Nephron (organoid): ENCODE measurements around the gene RNH1.

ENCODE experiments used
- H3K27ac Mint-ChIP-seq, 3 experiments: 2 replicates each; pipeline ENCODE4 v1.8.0; 2020; ENCODE audit warnings: mixed read lengths in 3 of 3, mild to moderate bottlenecking in 2 of 3, moderate library complexity in 1 of 3
- H3K27me3 Mint-ChIP-seq: 2 replicates; pipeline ENCODE4 v1.8.0; 2021; ENCODE audit warnings: low read depth, mild to moderate bottlenecking, moderate library complexity, mixed read lengths
- H3K36me3 Mint-ChIP-seq: 2 replicates; pipeline ENCODE4 v1.8.0; 2020; ENCODE audit warnings: low read depth, mixed read lengths
- H3K4me1 Mint-ChIP-seq: 2 replicates; pipeline ENCODE4 v1.8.0; 2020; ENCODE audit warnings: mixed read lengths
- H3K4me3 Mint-ChIP-seq, 3 experiments: 2 replicates each; pipeline ENCODE4 v1.8.0; 2020; ENCODE audit warnings: mild to moderate bottlenecking in 3 of 3, mixed read lengths in 3 of 3, moderate library complexity in 2 of 3
- H3K9me3 Mint-ChIP-seq: 2 replicates; pipeline ENCODE4 v1.8.0; 2020; ENCODE audit warnings: mixed read lengths
- CTCF ChIP-seq, 3 experiments: fragments of 200-600 bp; sonication (generic); IDR thresholded peaks; one replicate each; pipeline ENCODE4 v1.5.0; 2021; ENCODE audit warnings: antibody characterized with exemption in 3 of 3; ENCODE audit not compliant: unreplicated experiment in 3 of 3

Gene RNH1

DNA sequence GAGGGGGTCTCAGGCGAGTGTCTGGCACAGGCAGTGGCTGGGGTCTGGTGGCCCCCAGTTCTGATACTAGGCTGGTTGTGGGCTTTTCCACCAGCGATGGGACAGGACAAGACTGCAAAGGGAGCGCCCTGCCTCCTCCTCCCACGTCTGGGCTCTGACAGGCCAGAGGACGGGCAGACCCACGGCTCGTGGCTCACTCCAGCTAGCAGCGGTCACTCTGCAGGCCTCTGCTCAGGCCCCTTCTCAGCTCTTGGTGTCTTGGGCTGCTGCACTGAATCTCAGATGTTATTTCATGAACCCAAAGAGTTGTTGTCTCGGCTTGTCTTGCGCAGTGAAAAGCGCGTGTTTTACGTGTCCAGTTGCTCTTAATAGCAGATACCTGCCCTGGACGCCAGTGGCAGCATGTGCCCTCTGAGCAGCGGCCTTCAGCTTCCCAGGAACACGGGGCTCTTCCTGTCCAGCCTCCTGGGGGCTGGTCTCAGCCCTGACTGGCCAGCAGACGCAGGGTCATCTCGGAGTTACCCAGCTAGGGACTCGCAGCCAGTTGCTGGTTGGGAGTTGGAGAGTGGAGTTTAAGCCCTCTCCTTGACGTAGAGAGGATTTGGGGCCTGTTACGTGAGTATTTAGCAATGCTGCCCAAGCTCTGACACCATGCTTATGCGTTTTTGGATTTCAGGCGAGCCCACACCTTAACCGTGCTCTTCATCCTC lies 47.4 kb downstream of the RNH1 start:
- Mint-ChIP-seq H3K27ac (no peak overlapping the region), H3K4me3 (no peak overlapping the region), H3K36me3 (peaks cover 16% of the 10 kb centered on the region), H3K4me1 (peaks cover 12% of the 10 kb centered on the region), H3K9me3 (no peaks in the 10 kb centered on the region), H3K27me3 (no peaks in the 10 kb centered on the region)
- TF ChIP-seq CTCF (IDR thresholded peaks at IDR 0.05; ENCODE audit: unreplicated experiment in 3 of 3): no peak

DNA sequence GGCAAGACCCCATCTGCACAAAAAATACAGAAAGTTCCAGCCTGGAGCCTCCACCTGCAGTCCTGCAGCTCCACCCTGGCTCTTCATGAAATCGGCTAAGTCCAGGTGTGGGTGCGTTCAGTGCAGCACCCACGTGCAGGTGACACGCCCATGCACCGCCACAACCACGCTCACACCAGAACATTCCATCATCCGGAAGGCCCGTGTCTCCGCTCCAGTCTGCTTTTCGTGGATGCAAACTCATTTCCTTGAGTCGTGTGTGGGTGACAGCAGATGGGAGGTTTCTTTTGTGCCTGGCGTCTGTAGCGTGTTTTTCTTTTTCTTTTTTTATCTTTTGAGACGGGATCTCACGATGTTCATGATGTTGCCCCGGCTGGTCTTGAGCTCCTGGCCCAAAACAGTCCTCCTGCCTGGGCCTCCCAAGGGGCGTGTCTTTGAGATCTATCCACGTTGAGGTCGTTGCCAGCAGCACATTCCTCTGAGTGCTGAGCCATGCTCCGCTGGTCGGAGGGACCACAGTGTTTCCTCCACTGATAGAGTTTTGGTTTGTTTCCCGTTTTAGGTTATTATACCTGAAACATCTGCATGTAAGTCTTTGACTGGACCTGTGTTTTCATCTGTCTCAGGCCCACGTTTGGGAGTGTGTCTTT lies 49.8 kb downstream of the RNH1 start:
- TF ChIP-seq CTCF (IDR thresholded peaks at IDR 0.05; ENCODE audit: unreplicated experiment in 3 of 3): no peak
- Mint-ChIP-seq H3K4me1 (peaks cover 12% of the 10 kb centered on the region), H3K36me3 (peaks cover 27% of the 10 kb centered on the region), H3K27me3 (no peaks in the 10 kb centered on the region), H3K4me3 (no peak overlapping the region), H3K27ac (peak overlapping the region in 2 of 3 experiments; percentile 30 to 68), H3K9me3 (no peaks in the 10 kb centered on the region)

DNA sequence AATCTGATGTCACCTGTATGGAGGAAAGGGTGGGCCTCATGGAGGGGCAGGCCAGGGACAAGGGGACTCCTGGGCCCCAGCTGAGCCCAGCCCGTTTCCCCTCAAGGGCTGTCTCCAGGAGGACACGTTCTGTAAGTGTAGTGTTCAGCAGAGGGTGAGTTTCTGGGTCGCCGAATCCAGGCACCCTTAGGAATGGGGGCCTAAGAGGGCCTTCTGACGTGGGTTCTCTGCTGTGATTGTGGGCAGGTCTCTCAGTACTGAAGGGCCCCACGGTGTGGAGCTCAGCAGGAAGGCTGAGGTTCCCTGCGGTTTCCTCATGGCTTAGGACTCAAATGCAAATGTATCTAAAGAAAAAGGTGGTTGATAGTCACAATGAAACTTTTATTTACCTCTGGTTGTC lies 50.5 kb downstream of the RNH1 start:
- H3K9me3 Mint-ChIP-seq: no peaks in the 10 kb centered on the region
- no peaks in the 10 kb centered on the region for H3K27me3 Mint-ChIP-seq
- no peak overlapping the region for H3K27ac Mint-ChIP-seq
- H3K4me1 Mint-ChIP-seq: peaks cover 14% of the 10 kb centered on the region
- no peak for TF ChIP-seq CTCF (IDR thresholded peaks at IDR 0.05; ENCODE audit: unreplicated experiment in 3 of 3)
- peaks cover 27% of the 10 kb centered on the region for H3K36me3 Mint-ChIP-seq
- no peak overlapping the region for H3K4me3 Mint-ChIP-seq

GRCh38 chr11:455566-456147 lies 51.4 kb downstream of the RNH1 start:
- no peaks in the 10 kb centered on the region for H3K9me3 Mint-ChIP-seq

GRCh38 chr11:454801-455565 lies 52.1 kb downstream of the RNH1 start:
- H3K36me3 Mint-ChIP-seq: peaks cover 27% of the 10 kb centered on the region
- H3K4me3 Mint-ChIP-seq: peak overlapping the region in 2 of 3 experiments; percentile 64 to 70
- peaks cover 23% of the 10 kb centered on the region for H3K4me1 Mint-ChIP-seq
- H3K27me3 Mint-ChIP-seq: no peaks in the 10 kb centered on the region
- no peak for TF ChIP-seq CTCF (IDR thresholded peaks at IDR 0.05; ENCODE audit: unreplicated experiment in 3 of 3)
- H3K9me3 Mint-ChIP-seq: no peaks in the 10 kb centered on the region
- peak overlapping the region in 1 of 3 experiments; percentile 53 for H3K27ac Mint-ChIP-seq

More at GRCh38 chr11:455566-456147, 51.4 kb downstream of the RNH1 start:
- H3K27me3 Mint-ChIP-seq: no peaks in the 10 kb centered on the region
- peak overlapping the region; percentile 27 to 73 (median 70) for H3K4me3 Mint-ChIP-seq
- peaks cover 23% of the 10 kb centered on the region for H3K4me1 Mint-ChIP-seq
- no peak for TF ChIP-seq CTCF (IDR thresholded peaks at IDR 0.05; ENCODE audit: unreplicated experiment in 3 of 3)
- peak overlapping the region in 2 of 3 experiments; percentile 13 to 53 for H3K27ac Mint-ChIP-seq
- H3K36me3 Mint-ChIP-seq: peaks cover 27% of the 10 kb centered on the region
